NCI-H226 (cell line): Measurements from ENCODE around the gene PANX1.

ENCODE experiments used
- DNase-seq: peaks from one replicate; pipeline ENCODE4 v3.0.0-alpha.2; 2015

PANX1 gene

GRCh38 chr11:94186342-94187203 is 57.9 kb downstream of the PANX1 start:
- DNase-seq, result no peak

GRCh38 chr11:94193288-94193687 is 64.6 kb downstream of the PANX1 start:
- DNase-seq, result peak; percentile 79

DNA sequence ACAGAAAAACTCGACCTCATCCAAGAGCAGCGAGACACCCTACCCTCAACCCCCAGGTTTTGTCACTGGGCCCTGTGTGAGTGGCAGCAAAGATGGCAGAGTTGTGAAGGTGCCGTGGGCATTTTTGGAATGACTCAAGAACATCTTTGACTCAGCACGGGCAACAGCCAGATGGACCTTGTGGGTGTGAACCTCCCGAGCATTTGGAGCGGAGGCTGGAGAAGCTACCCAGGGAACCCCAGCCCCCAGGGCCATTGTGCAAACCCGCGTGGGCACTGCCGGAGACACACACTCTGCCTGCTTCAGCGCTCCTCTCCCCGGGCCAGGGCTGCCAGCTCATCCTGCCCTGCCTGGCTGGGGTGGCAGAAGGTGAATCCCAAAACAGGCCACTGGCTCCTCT is 66.1 kb downstream of the PANX1 start:
- DNase-seq, result no peak

DNA sequence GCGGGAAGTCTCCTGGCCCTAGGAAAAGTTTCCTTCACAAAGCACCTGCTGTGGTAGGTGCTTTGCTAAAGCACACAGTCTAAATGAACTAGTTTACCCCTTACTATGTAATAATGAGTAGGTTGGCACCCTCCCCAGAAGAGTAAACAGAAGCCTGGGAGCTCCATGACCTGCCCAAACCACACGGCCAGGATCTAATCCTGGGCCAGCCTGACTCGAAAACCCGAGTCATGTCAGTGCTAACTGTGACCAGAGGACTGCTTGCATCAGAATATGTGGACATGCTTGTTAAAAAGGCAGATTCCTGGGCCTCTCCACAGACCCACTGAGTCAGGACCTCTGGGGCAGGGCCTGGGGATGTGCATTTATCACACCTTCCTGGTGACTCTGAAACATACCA is 67.7 kb downstream of the PANX1 start:
- no peak for DNase-seq

GRCh38 chr11:94198718-94199117 is 70.1 kb downstream of the PANX1 start:
- DNase-seq, result no peak

DNA sequence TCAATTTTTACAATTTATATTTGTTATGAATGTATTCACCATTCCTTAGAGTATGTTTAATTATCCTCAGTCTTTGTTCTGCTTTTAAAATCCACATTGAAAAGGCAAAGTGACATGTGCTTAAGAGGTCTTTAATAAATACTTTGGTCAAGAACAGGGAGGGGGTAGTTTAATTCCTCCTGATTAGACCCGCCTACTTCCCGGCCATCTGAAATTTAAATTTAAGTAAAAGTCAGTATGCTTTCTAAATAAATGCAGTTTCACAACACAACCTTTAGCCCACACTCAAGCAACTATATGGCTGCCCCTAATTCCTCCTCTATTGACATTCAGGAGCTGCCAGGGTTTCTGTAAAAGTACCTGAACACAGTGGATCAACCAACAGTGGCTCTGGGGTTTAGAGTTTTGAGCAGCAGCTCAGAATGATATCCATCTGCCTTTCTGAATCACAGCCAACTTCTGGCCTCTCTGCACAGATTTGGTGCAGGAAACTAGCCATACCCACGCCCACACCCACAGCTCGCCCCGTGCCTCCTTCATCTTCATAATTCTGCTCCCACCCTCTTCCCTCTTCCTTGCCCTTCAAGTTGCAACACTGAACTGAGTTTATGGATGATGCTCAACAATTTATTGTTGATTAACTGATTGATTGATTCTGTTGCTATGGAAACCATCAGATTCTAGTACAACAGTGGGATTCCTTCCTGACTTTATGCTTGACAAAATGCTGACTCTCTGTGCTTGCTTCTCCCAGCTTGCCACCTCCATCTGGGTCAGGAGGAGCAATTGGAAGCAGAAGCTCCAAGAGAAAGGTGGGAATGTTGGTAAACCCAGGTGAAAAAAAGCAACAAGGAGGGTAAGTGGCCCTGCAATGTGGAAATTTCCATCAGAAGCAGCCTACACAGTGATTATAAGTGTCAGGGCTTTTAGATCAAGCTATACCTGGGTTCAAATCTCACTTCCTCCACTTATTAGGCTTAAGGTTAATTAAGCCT is 70.8 kb downstream of the PANX1 start:
- no peak for DNase-seq

- DNase-seq, result no peak
Observed at GRCh38 chr11:94201004-94201465, 72.4 kb downstream of the PANX1 start.

DNA sequence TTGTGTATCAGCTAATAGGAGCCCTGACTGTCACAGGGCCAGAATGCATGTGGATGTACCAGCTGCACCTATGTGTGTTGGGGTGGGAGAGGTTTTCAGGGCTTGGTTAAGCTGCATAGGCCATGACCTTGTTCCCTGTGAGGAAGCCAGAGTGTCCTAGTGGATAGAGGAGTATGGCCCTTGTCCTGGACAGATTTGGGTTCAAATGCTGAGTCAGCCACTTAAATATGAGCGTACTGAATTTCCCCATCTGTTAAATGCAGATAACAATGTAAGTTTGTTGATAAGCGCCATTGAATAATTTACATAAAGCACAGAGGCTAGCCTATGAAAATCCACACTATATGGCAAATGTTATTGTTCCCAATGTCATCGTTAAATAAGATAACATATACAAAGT is 74.4 kb downstream of the PANX1 start:
- DNase-seq, result no peak

DNA sequence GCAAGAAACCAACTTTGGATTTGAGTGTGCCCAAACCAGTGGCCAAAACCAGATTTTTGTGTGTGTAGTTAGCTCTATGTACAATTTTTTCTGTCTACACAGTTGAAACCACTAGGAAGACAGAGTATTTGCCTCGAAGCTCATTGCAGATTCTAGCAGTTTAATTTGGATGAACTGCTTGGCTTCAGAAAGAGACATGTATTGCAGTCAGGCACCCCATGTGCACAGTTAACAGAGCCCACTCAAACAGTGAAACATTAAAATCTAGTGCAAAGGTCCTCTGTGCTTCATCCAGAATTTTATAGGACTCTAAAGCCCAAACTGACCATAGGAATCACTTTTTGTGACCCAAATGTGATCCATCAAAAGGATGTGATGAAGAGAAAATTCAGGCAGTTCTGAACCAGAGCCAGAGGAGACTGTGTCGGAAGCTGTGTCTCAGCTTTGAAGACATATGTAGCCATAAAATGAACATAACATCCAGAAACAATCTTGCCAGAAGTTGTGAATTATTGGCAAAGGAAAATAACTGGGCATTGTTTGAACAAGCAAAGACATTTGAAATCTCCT is 82.7 kb downstream of the PANX1 start:
- no peak for DNase-seq

GRCh38 chr11:94212898-94213297 is 84.3 kb downstream of the PANX1 start:
- DNase-seq, result no peak

DNA sequence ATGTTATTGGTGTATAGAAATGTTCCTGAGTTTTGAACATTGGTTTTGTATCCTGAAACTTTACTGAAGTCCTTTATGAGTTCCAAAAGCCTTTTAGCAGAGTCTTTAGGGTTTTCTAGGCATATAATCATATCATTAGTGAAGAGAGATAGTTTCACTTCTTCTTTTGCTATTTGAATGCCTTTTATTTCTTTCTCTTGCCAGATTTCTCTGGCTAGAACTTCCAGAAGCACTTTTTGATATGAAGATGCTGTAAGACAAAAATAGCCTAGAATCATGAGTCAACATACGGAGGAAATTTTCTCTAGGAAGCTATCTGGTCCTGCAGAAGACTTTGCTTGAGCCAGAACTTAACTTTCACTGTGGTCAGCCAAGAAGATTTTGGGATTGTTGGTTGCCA is 89.1 kb downstream of the PANX1 start:
- no peak for DNase-seq

- DNase-seq, result no peak
Observed at GRCh38 chr11:94218372-94218771, 89.7 kb downstream of the PANX1 start.

GRCh38 chr11:94219771-94220170 is 91.1 kb downstream of the PANX1 start:
- no peak for DNase-seq

DNA sequence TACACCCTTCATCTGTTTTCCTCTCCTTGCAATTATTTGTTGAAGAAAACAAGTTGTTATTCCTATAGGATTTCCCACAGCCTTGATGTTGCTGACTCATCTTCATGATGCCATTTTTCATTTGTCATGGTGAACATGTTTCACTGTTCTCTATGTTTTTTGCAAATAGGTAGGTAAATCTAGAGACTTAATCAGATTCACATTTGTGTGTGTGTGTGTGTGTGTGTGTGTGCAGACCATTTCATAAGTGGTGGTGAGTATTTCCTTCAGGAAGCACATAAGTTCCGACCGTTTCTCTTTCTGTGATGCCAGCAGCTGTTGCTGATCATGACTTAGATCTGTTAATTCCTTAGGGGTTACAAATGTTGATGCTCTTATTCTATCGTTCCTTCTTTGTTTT is 95.4 kb downstream of the PANX1 start:
- no peak for DNase-seq
